Measurements from ENCODE around the gene PI4KA.

The PI4KA gene

GRCh38 chr22:20783844-20784723 is 74.5 kb downstream of the PI4KA start:
- TF ChIP-seq RAD21 (IDR thresholded peaks at IDR 0.05; ENCODE audit: low read depth) (peak; percentile 49; the same call in 1 of the 2 replicates), EP300 (IDR thresholded peaks at IDR 0.05; ENCODE audit: borderline replicate concordance) (no peak), CEBPB (IDR thresholded peaks at IDR 0.05) (no peak), USF1 (IDR thresholded peaks at IDR 0.05) (no peak)

GRCh38 chr22:20783300-20783673 is 75.3 kb downstream of the PI4KA start:
- TF ChIP-seq EP300 (IDR thresholded peaks at IDR 0.05; ENCODE audit: borderline replicate concordance) = no peak
- TF ChIP-seq CEBPB (IDR thresholded peaks at IDR 0.05) = no peak
- no peak for TF ChIP-seq EGR1 (IDR thresholded peaks at IDR 0.05)
- no peak for TF ChIP-seq USF1 (IDR thresholded peaks at IDR 0.05)
- TF ChIP-seq YY1 (IDR thresholded peaks at IDR 0.05; ENCODE audit: low read depth) = no peak

- TF ChIP-seq USF1 (IDR thresholded peaks at IDR 0.05) (no peak), MAX (IDR thresholded peaks at IDR 0.05) (no peak), CREB1 (IDR thresholded peaks at IDR 0.05; ENCODE audit: low read depth) (no peak), RAD21 (IDR thresholded peaks at IDR 0.05; ENCODE audit: low read depth) (no peak), REST (IDR thresholded peaks at IDR 0.05; ENCODE audit: low read depth) (no peak), TEAD4 (IDR thresholded peaks at IDR 0.05) (no peak), YY1 (IDR thresholded peaks at IDR 0.05; ENCODE audit: low read depth) (no peak), NFIC (IDR thresholded peaks at IDR 0.05) (no peak), ZBTB7A (IDR thresholded peaks at IDR 0.05; ENCODE audit: low read depth) (no peak), EP300 (IDR thresholded peaks at IDR 0.05; ENCODE audit: borderline replicate concordance) (no peak), EGR1 (IDR thresholded peaks at IDR 0.05) (no peak), TCF12 (IDR thresholded peaks at IDR 0.05; ENCODE audit: low read depth) (no peak), FOXM1 (IDR thresholded peaks at IDR 0.05; ENCODE audit: borderline replicate concordance, low read depth) (no peak), CEBPB (IDR thresholded peaks at IDR 0.05) (no peak), TAF1 (IDR thresholded peaks at IDR 0.05; ENCODE audit: low read depth) (no peak)
Measured at GRCh38 chr22:20782596-20783299, 75.9 kb downstream of the PI4KA start.

- TF ChIP-seq NFIC (IDR thresholded peaks at IDR 0.05) (no peak), MAX (IDR thresholded peaks at IDR 0.05) (no peak), CEBPB (IDR thresholded peaks at IDR 0.05) (no peak), TEAD4 (IDR thresholded peaks at IDR 0.05) (no peak), REST (IDR thresholded peaks at IDR 0.05; ENCODE audit: low read depth) (no peak), TAF1 (IDR thresholded peaks at IDR 0.05; ENCODE audit: low read depth) (no peak), YY1 (IDR thresholded peaks at IDR 0.05; ENCODE audit: low read depth) (no peak), FOXM1 (IDR thresholded peaks at IDR 0.05; ENCODE audit: borderline replicate concordance, low read depth) (no peak), USF1 (IDR thresholded peaks at IDR 0.05) (no peak), CREB1 (IDR thresholded peaks at IDR 0.05; ENCODE audit: low read depth) (no peak), TCF12 (IDR thresholded peaks at IDR 0.05; ENCODE audit: low read depth) (no peak), EP300 (IDR thresholded peaks at IDR 0.05; ENCODE audit: borderline replicate concordance) (no peak), RAD21 (IDR thresholded peaks at IDR 0.05; ENCODE audit: low read depth) (no peak), EGR1 (IDR thresholded peaks at IDR 0.05) (no peak), ZBTB7A (IDR thresholded peaks at IDR 0.05; ENCODE audit: low read depth) (no peak)
Measured at GRCh38 chr22:20782083-20782482, 76.5 kb downstream of the PI4KA start.
